Kidney (tissue), 14 donors: ENCODE results near the gene TPSG1. TPM values are rescaled to one million over a fixed set of nuclear protein-coding genes. Genes with fewer than 3 reads are reported as not detected.

Experiments used
- DNase-seq, 5 donors: peaks; one replicate each; pipeline ENCODE4 v3.0.0-alpha.2; 2013 to 2020
- FAIRE-seq: peaks from 2 replicates; lab custom pipeline; 2012; peaks lifted over from hg19 to GRCh38; lab: Jason Lieb, UNC
- H3K27ac ChIP-seq, 2 donors: one replicate each; pipeline ENCODE4 v1.7.0; 2013; ENCODE audit warnings: low read depth in 2 of 2, low read length in 2 of 2, inconsistent platforms in 1 of 2
- H3K27me3 ChIP-seq: one replicate; pipeline ENCODE4 v1.7.1; 2013; ENCODE audit warnings: low read length, inconsistent platforms; ENCODE audit not compliant: control insufficient read depth, insufficient read depth
- H3K36me3 ChIP-seq, 3 donors: one replicate each; pipeline versions ENCODE4 v1.7.0 to v1.7.1; 2013; ENCODE audit warnings: low read length in 3 of 3, control low read depth in 1 of 3, inconsistent platforms in 1 of 3; ENCODE audit not compliant: insufficient read depth in 3 of 3, control insufficient read depth in 2 of 3
- H3K4me1 ChIP-seq, 3 donors: one replicate each; pipeline versions ENCODE4 v1.7.0 to v1.7.1; 2013; ENCODE audit warnings: low read length in 3 of 3, inconsistent platforms in 1 of 3, low read depth in 1 of 3; ENCODE audit not compliant: control insufficient read depth in 2 of 3, insufficient read depth in 2 of 3
- H3K4me3 ChIP-seq, 3 donors: one replicate each; pipeline versions ENCODE4 v1.7.0 to v1.8.1; 2013; ENCODE audit warnings: low read length in 3 of 3, control low read depth in 1 of 3, inconsistent platforms in 1 of 3
- H3K9ac ChIP-seq, 3 donors: one replicate each; pipeline versions ENCODE4 v1.7.0 to v1.7.1; 2013; ENCODE audit warnings: low read length in 3 of 3, control low read depth in 1 of 3, inconsistent platforms in 1 of 3
- H3K9me3 ChIP-seq, 3 donors: one replicate each; pipeline versions ENCODE4 v1.7.0 to v1.7.1; 2013; ENCODE audit warnings: low read length in 3 of 3, control low read depth in 1 of 3, inconsistent platforms in 1 of 3; ENCODE audit not compliant: control insufficient read depth in 2 of 3, insufficient read depth in 1 of 3
- intact Hi-C: fragments of 100-400 bp; cut with DNase I; formaldehyde crosslinking; loops from one replicate; pipeline ENCODE4 v1.11.1; 2022
- polyA plus RNA-seq: library from polyadenylated mRNA; stranded (reverse); fragments of 350-450 nt; fragmentation: Illumina TruSeq; extraction: RNeasy Lipid Tissue Mini Kit (QIAGEN cat#74804); gene quantifications from one replicate; pipeline ENCODE4 v1.2.3, GENCODE V29; 2014; ENCODE audit warnings: low read depth, low replicate concordance; ENCODE audit not compliant: insufficient read depth
- total RNA-seq: library from RNA; stranded (reverse); fragmentation: NEBNext Ultra II Directional; extraction: Animal tissue kit (Norgen Biotek cat#: 25700); gene quantifications from one replicate; pipeline ENCODE4 v1.2.1, GENCODE V29; 2021
- TF ChIP-seq, protein P1 (sequence below): IDR thresholded peaks from 3 replicates; pipeline ENCODE4 v1.5.1; 2012; ENCODE audit warnings: mild to moderate bottlenecking, moderate library complexity, borderline replicate concordance; ENCODE audit not compliant: insufficient read depth; ENCODE audit errors: extremely low read depth
- donor health status: control.
- donor health status: control.
- donor health status: control.
- donor health status: control.
- donor health status: control.
- donor health status: DM: yes; HTN: yes; CAD: no.
- donor health status: Normal renal cell carcinoma (clear cell type).

The TPSG1 gene
- total and polyA plus RNA-seq, 2 donors from 2014 or later: 0.86 to 3.4 TPM

DNA sequence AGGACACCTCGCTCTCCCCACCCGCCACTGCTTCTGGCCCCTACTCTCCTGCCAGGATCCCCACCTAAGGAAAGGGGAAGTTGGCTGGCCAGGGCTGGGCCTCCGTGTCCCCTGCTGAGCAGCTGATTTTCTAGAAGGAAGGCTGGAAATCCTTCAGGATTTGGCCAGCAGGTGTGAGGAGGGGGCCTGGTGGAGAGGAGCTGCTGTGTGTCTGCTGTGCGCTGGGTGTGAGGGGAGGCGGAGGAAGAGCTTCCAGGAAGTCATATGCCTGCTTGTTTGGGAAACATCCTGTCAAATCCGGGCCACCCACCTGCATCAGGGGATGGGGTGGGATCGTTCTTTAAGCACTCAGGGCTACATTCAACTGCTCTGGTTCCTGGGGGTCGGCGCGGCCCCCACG, 28.6 kb downstream of the TPSG1 start:
- Histone ChIP-seq H3K9me3 (no peaks in the 10 kb centered on the region), H3K27me3 (no peaks in the 10 kb centered on the region), H3K4me3 (no peak overlapping the region), H3K4me1 (peaks cover 0 to 21% (median 9%) of the 10 kb centered on the region in 3 donors), H3K9ac (no peak overlapping the region), H3K36me3 (no peaks in the 10 kb centered on the region), H3K27ac (no peak overlapping the region)
- no peak for DNase-seq
- FAIRE-seq: no peak
- TF ChIP-seq, protein P1, sequence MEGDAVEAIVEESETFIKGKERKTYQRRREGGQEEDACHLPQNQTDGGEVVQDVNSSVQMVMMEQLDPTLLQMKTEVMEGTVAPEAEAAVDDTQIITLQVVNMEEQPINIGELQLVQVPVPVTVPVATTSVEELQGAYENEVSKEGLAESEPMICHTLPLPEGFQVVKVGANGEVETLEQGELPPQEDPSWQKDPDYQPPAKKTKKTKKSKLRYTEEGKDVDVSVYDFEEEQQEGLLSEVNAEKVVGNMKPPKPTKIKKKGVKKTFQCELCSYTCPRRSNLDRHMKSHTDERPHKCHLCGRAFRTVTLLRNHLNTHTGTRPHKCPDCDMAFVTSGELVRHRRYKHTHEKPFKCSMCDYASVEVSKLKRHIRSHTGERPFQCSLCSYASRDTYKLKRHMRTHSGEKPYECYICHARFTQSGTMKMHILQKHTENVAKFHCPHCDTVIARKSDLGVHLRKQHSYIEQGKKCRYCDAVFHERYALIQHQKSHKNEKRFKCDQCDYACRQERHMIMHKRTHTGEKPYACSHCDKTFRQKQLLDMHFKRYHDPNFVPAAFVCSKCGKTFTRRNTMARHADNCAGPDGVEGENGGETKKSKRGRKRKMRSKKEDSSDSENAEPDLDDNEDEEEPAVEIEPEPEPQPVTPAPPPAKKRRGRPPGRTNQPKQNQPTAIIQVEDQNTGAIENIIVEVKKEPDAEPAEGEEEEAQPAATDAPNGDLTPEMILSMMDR: no peak
- intact Hi-C loops: no loop called here

GRCh38 chr16:1195393-1195666, 29.7 kb downstream of the TPSG1 start:
- no peak for DNase-seq
- Histone ChIP-seq H3K9ac (no peak overlapping the region), H3K4me3 (no peak overlapping the region), H3K9me3 (no peaks in the 10 kb centered on the region), H3K27me3 (no peaks in the 10 kb centered on the region), H3K27ac (no peak overlapping the region), H3K36me3 (no peaks in the 10 kb centered on the region), H3K4me1 (peaks cover 0 to 21% (median 9%) of the 10 kb centered on the region in 3 donors)
- TF ChIP-seq, protein P1: no peak
- intact Hi-C loops: no loop called here
- no peak for FAIRE-seq

DNA sequence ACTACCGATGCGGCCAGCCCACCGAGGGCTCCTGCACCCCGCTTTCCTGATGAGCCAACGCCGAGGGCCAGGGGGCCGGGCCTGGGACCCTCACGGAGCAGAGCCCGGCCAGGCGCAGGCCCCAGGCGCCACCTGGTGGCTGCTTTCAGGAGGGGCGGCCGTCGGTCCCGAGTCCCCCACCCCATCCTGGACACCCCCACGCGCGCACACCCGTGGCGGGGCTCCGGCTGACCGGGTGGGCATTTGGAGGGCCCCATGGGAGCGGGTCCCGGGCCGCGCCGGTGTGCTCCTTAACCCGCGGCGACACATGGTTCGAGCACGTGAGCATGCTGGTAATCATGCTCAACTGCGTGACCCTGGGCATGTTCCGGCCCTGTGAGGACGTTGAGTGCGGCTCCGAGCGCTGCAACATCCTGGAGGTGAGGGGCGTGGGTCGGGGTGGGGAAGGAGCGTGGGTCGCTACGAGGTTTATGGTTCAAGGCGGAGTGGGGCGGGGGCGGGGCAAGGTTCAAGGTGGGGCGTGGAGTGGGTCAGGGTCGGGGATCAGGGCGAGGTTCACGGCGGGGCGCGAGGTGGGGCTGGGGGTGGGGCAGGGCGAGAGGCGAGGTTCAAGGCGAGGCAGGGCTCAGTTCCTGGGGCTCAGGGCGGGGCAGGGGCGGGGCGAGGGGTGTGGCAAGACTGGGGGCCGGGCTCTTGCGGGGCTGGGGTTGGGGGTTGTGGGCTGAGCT, 30.2 kb downstream of the TPSG1 start:
- Histone ChIP-seq H3K4me3 (no peak overlapping the region), H3K27ac (no peak overlapping the region), H3K9me3 (no peaks in the 10 kb centered on the region), H3K27me3 (no peaks in the 10 kb centered on the region), H3K9ac (no peak overlapping the region), H3K36me3 (no peaks in the 10 kb centered on the region), H3K4me1 (peaks cover 0 to 21% (median 9%) of the 10 kb centered on the region in 3 donors)
- intact Hi-C loops: no loop called here
- TF ChIP-seq, protein P1: peak; percentile 51
- FAIRE-seq: no peak
- DNase-seq: peak in 2 of 5 donors; percentile 49 to 51
